Stimulated activated CD4-positive, alpha-beta T cell treated with anti-CD3 and anti-CD28 coated beads, Interleukin-4, amount 100 ng/mL, for 1 hour (primary cell): ENCODE results near the gene NR3C2.

Experiments
- DNase-seq: peaks from one replicate; pipeline ENCODE4 v3.0.0-alpha.2; 2020

Gene NR3C2

GRCh38 chr4:148030193-148030873, 411.9 kb downstream of the NR3C2 start:
- no peak for DNase-seq

- no peak for DNase-seq
Measured at GRCh38 chr4:148029781-148030180, 412.4 kb downstream of the NR3C2 start.
